Subcutaneous abdominal adipose tissue (tissue), 5 donors: Measurements from ENCODE around the gene MARCKS.

Source experiments
- H3K27ac ChIP-seq: one replicate; pipeline ENCODE4 v1.7.0; 2013; ENCODE audit warnings: low read depth, mild to moderate bottlenecking, inconsistent platforms, low read length, moderate library complexity
- H3K27me3 ChIP-seq, 5 donors: one replicate each; pipeline ENCODE4 v1.7.0; 2013; ENCODE audit warnings: low read length in 5 of 5, inconsistent platforms in 1 of 5; ENCODE audit not compliant: control insufficient read depth in 5 of 5, insufficient read depth in 4 of 5
- H3K36me3 ChIP-seq, 5 donors: one replicate each; pipeline ENCODE4 v1.7.0; 2013; ENCODE audit warnings: low read length in 5 of 5; ENCODE audit not compliant: control insufficient read depth in 5 of 5, insufficient read depth in 5 of 5
- H3K4me1 ChIP-seq, 5 donors: one replicate each; pipeline ENCODE4 v1.7.0; 2013; ENCODE audit warnings: low read length in 5 of 5, mild to moderate bottlenecking in 3 of 5, moderate library complexity in 1 of 5; ENCODE audit not compliant: control insufficient read depth in 5 of 5, insufficient read depth in 5 of 5
- H3K4me3 ChIP-seq, 5 donors: one replicate each; pipeline ENCODE4 v1.7.0; 2013; ENCODE audit warnings: low read length in 5 of 5, low read depth in 1 of 5
- H3K9ac ChIP-seq, 5 donors: one replicate each; pipeline ENCODE4 v1.7.0; 2013; ENCODE audit warnings: low read length in 5 of 5, mild to moderate bottlenecking in 4 of 5, moderate library complexity in 3 of 5
- H3K9me3 ChIP-seq, 5 donors: one replicate each; pipeline ENCODE4 v1.7.0; 2013; ENCODE audit warnings: low read length in 5 of 5; ENCODE audit not compliant: control insufficient read depth in 5 of 5
- donor health status: healthy.
- donor health status: healthy.
- donor health status: healthy.
- donor health status: healthy.
- donor health status: healthy.

The MARCKS gene

GRCh38 chr6:113824866-113825265, 32.3 kb upstream of the MARCKS start:
- Histone ChIP-seq H3K9ac (no peak overlapping the region), H3K27ac (no peak overlapping the region), H3K4me3 (no peak overlapping the region), H3K4me1 (peaks cover 6 to 17% (median 15%) of the 10 kb centered on the region in 5 donors), H3K27me3 (no peaks in the 10 kb centered on the region), H3K36me3 (no peaks in the 10 kb centered on the region), H3K9me3 (no peaks in the 10 kb centered on the region)

GRCh38 chr6:113825781-113826180, 31.4 kb upstream of the MARCKS start:
- Histone ChIP-seq H3K27me3 (no peaks in the 10 kb centered on the region), H3K9ac (peak overlapping the region in 1 of 5 donors; percentile 66), H3K4me3 (peak overlapping the region in 2 of 5 donors; percentile 24 to 32), H3K9me3 (no peaks in the 10 kb centered on the region), H3K36me3 (no peaks in the 10 kb centered on the region), H3K27ac (no peak overlapping the region), H3K4me1 (peaks cover 6 to 26% (median 19%) of the 10 kb centered on the region in 5 donors)

- H3K4me1 ChIP-seq: peaks cover 6 to 26% (median 19%) of the 10 kb centered on the region in 5 donors
- H3K4me3 ChIP-seq: no peak overlapping the region
- H3K9ac ChIP-seq: no peak overlapping the region
- no peak overlapping the region for H3K27ac ChIP-seq
- H3K36me3 ChIP-seq: no peaks in the 10 kb centered on the region
- H3K9me3 ChIP-seq: no peaks in the 10 kb centered on the region
- H3K27me3 ChIP-seq: no peaks in the 10 kb centered on the region
Observed at GRCh38 chr6:113828984-113829695, 28.0 kb upstream of the MARCKS start.

GRCh38 chr6:113829696-113830045, 27.5 kb upstream of the MARCKS start:
- Histone ChIP-seq H3K27me3 (no peaks in the 10 kb centered on the region), H3K4me1 (peaks cover 6 to 26% (median 16%) of the 10 kb centered on the region in 5 donors), H3K36me3 (no peaks in the 10 kb centered on the region), H3K9me3 (no peaks in the 10 kb centered on the region), H3K9ac (no peak overlapping the region), H3K4me3 (no peak overlapping the region), H3K27ac (no peak overlapping the region)

GRCh38 chr6:113830140-113830539, 27.0 kb upstream of the MARCKS start:
- Histone ChIP-seq H3K27me3 (no peaks in the 10 kb centered on the region), H3K9ac (no peak overlapping the region), H3K36me3 (no peaks in the 10 kb centered on the region), H3K27ac (no peak overlapping the region), H3K4me3 (no peak overlapping the region), H3K4me1 (peaks cover 6 to 26% (median 15%) of the 10 kb centered on the region in 5 donors), H3K9me3 (no peaks in the 10 kb centered on the region)

- H3K4me1 ChIP-seq: peaks cover 0 to 16% (median 3%) of the 10 kb centered on the region in 5 donors
- H3K36me3 ChIP-seq: no peaks in the 10 kb centered on the region
- no peak overlapping the region for H3K9ac ChIP-seq
- H3K27ac ChIP-seq: no peak overlapping the region
- H3K4me3 ChIP-seq: no peak overlapping the region
- no peaks in the 10 kb centered on the region for H3K27me3 ChIP-seq
- H3K9me3 ChIP-seq: no peaks in the 10 kb centered on the region
Observed at GRCh38 chr6:113833537-113833936, 23.6 kb upstream of the MARCKS start.

GRCh38 chr6:113837170-113837569, 20.0 kb upstream of the MARCKS start:
- Histone ChIP-seq H3K4me1 (no peaks in the 10 kb centered on the region), H3K27ac (no peak overlapping the region), H3K4me3 (no peak overlapping the region), H3K36me3 (no peaks in the 10 kb centered on the region), H3K9ac (no peak overlapping the region), H3K27me3 (no peaks in the 10 kb centered on the region), H3K9me3 (no peaks in the 10 kb centered on the region)

- Histone ChIP-seq H3K27me3 (no peaks in the 10 kb centered on the region), H3K9me3 (no peaks in the 10 kb centered on the region), H3K4me1 (no peaks in the 10 kb centered on the region), H3K36me3 (no peaks in the 10 kb centered on the region), H3K27ac (no peak overlapping the region), H3K9ac (no peak overlapping the region), H3K4me3 (no peak overlapping the region)
Observed at GRCh38 chr6:113842165-113842564, 15.0 kb upstream of the MARCKS start.

GRCh38 chr6:113843500-113844073, 13.6 kb upstream of the MARCKS start:
- Histone ChIP-seq H3K4me1 (no peaks in the 10 kb centered on the region), H3K36me3 (no peaks in the 10 kb centered on the region), H3K27ac (no peak overlapping the region), H3K4me3 (no peak overlapping the region), H3K27me3 (no peaks in the 10 kb centered on the region), H3K9ac (no peak overlapping the region), H3K9me3 (no peaks in the 10 kb centered on the region)

- no peak overlapping the region for H3K9ac ChIP-seq
- no peaks in the 10 kb centered on the region for H3K9me3 ChIP-seq
- no peaks in the 10 kb centered on the region for H3K4me1 ChIP-seq
- no peak overlapping the region for H3K27ac ChIP-seq
- no peak overlapping the region for H3K4me3 ChIP-seq
- H3K27me3 ChIP-seq: no peaks in the 10 kb centered on the region
- H3K36me3 ChIP-seq: no peaks in the 10 kb centered on the region
Observed at GRCh38 chr6:113846577-113846976, 10.6 kb upstream of the MARCKS start.
